Kidney epithelial cell (primary cell): ENCODE data around the gene ARHGAP45. TPM values are rescaled to one million over a fixed set of nuclear protein-coding genes. Genes with fewer than 3 reads are reported as not detected.

ENCODE experiments used
- DNase-seq: peaks from one replicate; pipeline ENCODE4 v3.0.0-alpha.2; 2010; ENCODE audit warnings: low read depth
- H3K27me3 ChIP-seq: 2 replicates; pipeline ENCODE4 v1.6.0; 2011; ENCODE audit warnings: low read length; ENCODE audit not compliant: control insufficient read depth, insufficient read depth
- H3K36me3 ChIP-seq: 2 replicates; pipeline ENCODE4 v1.5.1; 2011; ENCODE audit warnings: low read length; ENCODE audit not compliant: control insufficient read depth, insufficient read depth
- H3K4me3 ChIP-seq: 2 replicates; pipeline ENCODE4 v1.5.1; 2011; ENCODE audit warnings: low read depth, mild to moderate bottlenecking, control low read depth, low read length
- total RNA-seq: library from RNA; depleted of rRNA; stranded (reverse); fragments of >200 nt; gene quantifications from 2 replicates; pipeline ENCODE4 v1.2.3, GENCODE V29; 2015
- TF ChIP-seq, protein P1 (sequence below): IDR thresholded peaks from 2 replicates; pipeline ENCODE4 v1.5.1; 2011; ENCODE audit warnings: mild to moderate bottlenecking, moderate library complexity, low read length, control low read depth, inconsistent platforms; ENCODE audit not compliant: insufficient read depth, poor library complexity, severe bottlenecking

Gene ARHGAP45
- total RNA-seq, 1 donor from 2014 or later, result 4.2 TPM

DNA sequence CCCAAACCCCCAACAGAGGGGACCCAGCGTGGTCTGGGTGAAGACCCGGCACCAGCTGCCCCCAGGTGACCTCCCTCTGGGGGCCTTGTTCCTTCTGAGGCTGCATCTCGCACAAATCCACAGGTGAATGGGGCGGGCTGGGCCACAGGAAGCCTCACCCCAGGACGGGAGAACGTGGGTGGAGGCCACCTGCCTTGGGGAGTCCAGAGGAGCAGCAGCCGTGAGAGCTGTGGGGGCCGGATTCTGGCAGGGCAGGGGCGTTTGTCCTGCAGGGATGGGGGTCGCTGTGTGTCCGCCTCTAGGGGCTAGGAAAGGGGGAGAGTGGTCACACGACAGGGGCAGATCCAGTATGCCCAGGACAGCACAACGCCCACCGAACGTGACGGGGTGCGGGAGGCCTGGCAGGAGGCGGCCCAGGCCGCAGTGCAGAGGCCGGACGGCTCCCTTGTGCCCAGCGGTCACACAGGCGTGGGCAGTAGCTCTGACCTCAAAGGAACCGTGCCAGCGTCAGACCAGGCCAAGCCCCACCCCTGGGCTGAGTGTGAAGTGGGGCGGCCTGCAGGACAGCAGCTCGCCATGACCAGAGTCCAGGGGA, 21.5 kb downstream of the ARHGAP45 start:
- DNase-seq, result no peak
- TF ChIP-seq, protein P1, sequence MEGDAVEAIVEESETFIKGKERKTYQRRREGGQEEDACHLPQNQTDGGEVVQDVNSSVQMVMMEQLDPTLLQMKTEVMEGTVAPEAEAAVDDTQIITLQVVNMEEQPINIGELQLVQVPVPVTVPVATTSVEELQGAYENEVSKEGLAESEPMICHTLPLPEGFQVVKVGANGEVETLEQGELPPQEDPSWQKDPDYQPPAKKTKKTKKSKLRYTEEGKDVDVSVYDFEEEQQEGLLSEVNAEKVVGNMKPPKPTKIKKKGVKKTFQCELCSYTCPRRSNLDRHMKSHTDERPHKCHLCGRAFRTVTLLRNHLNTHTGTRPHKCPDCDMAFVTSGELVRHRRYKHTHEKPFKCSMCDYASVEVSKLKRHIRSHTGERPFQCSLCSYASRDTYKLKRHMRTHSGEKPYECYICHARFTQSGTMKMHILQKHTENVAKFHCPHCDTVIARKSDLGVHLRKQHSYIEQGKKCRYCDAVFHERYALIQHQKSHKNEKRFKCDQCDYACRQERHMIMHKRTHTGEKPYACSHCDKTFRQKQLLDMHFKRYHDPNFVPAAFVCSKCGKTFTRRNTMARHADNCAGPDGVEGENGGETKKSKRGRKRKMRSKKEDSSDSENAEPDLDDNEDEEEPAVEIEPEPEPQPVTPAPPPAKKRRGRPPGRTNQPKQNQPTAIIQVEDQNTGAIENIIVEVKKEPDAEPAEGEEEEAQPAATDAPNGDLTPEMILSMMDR, result no peak
- Histone ChIP-seq H3K4me3 (no peak overlapping the region), H3K36me3 (peaks cover 4% of the 10 kb centered on the region), H3K27me3 (no peaks in the 10 kb centered on the region)

DNA sequence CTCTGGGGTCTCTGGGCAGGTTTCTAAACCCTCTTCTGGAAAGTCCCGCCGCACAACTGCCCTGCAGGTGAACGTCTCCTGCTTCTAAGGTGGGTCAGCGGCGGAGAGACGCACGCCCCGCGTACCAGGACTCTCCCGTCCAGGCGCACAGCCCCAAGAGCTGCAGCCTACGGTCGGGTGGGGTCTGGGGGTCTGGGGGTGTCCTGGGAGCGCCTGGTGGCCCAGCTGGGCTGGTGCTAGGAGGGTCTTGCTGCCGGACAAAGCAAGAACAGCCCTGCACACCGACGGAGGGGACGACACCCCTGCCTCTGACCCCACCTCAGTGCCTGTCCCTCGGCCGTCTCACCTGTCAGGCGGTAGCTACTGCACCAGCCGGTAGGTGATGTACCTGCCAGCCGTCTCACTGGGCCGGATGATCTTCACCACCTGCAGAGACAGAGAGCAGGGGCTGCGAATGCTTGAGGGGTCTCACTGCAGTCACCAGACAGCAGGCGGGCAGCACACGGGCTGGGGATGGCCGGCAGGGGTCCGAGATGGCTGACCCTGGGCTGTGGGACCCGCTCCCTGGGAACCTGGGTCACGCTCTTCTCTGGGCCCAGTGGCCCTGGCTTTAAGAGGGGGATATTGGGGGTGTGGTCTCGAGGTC, 22.3 kb downstream of the ARHGAP45 start:
- Histone ChIP-seq H3K36me3 (peaks cover 4% of the 10 kb centered on the region), H3K4me3 (no peak overlapping the region), H3K27me3 (no peaks in the 10 kb centered on the region)
- TF ChIP-seq, protein P1, result no peak
- no peak for DNase-seq

DNA sequence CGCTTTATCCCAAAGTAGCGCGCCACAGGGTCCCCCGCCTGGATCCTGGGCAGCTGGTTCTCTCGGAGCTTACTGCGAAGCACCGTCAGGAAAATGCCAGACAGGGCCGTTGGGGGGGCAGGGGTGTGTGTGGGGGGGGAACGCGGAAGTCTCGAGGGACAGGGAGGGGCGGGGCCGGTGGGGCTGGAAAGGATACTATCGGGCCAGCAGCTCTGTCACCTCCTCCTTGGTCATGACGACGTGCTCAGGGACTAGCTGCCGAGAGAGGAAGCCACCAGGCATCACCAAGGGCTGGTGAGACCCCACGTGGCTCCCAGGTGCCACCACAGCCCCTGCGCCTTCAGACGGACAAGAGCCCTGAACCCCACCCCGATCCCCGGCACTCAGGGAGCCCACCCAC, 22.9 kb downstream of the ARHGAP45 start:
- Histone ChIP-seq H3K4me3 (no peak overlapping the region), H3K27me3 (no peaks in the 10 kb centered on the region), H3K36me3 (peaks cover 4% of the 10 kb centered on the region)
- DNase-seq, result no peak
- TF ChIP-seq, protein P1, result no peak

DNA sequence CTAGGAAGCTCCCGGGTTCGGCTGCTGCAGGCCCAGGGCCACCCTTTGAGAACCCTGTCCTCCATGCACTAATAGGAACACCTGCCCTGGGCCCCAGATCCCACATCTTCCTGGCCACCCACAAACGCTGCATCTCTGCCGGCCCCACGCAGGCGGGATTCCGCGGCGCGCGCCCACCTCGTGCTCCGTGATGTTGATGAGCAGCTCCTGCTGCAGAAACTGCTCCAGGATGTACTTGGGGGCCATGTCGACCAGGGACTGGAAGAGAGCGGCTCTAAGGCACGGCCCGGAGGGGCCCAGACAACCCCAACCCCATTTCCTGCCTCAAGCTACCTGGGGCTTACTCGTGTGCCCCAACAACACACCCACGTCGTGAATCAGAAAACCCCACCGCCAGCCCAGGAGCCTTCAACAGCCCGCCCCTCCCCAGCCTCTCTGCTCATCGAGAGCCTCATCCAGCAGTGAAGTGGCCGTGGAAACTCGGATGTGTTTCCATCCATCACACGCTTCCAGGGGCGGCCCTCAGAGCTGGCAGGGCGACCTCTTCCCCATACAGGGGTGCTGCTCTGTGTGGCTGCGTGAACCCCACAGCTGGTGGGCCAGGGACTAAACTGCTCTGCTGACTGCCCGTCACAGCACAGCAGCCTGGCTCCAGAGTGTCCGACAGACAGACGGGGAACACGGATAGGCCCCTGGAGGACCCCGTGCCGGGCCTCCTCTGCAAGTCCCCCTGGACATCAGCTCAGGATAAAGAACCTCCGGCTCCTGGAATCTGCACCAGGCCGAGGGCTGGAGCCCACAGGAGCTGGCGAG, 24.0 kb downstream of the ARHGAP45 start:
- TF ChIP-seq, protein P1, result no peak

DNA sequence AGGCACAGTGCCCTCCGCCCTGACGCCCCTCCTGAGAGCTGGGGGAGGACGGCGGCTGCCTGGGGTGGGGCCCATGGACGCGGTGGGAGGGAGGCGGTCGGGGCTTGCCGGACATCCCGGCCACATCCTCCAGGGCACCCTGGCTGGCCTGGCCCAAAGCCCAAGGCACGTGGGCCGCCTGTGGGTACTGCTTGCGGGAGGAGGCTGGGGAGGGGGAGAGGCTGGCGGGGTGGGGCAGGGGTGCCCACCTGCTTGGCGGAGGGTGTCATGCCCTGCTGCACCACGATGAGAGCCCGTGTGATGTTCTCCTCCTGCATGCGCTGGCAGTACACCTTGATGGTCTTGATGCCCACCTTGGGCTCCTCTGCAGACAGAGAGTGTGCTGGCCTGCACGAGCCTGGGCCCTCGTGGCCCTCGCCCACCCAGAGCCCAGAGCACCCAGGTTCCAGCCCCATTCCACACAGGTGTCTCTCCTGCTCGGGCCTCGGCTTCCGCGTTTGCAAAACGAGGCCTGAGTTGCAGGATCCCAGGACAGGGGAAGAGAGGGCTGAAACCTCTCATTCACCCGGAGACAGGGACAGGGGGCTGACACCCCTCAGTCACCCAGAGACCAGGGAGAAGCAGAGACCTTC, 24.7 kb downstream of the ARHGAP45 start:
- TF ChIP-seq, protein P1, result no peak
- DNase-seq, result no peak
- Histone ChIP-seq H3K27me3 (no peaks in the 10 kb centered on the region), H3K36me3 (peaks cover 4% of the 10 kb centered on the region), H3K4me3 (no peak overlapping the region)

More for the DNA sequence above, 24.0 kb downstream of the ARHGAP45 start:
- H3K4me3 ChIP-seq, result no peak overlapping the region
- no peak for DNase-seq
- H3K36me3 ChIP-seq, result peaks cover 4% of the 10 kb centered on the region
- no peaks in the 10 kb centered on the region for H3K27me3 ChIP-seq
